ENCODE measurements around the gene DPM2. TPM values are rescaled to one million over a fixed set of nuclear protein-coding genes. Genes with fewer than 3 reads are reported as not detected.

Gene DPM2
- total and polyA plus RNA-seq, 2 of the 4 experiments (the other 2 are of a cell fraction), result 10.8 to 60.6 TPM

GRCh38 chr9:127955294-127956015 is 17.8 kb upstream of the DPM2 start:
- H4K5ac ChIP-seq (ENCODE audit: low read depth, low read length), result no peak overlapping the region
- no peaks in the 10 kb centered on the region; the same call in 1 of the 2 replicates for H3K9me3 ChIP-seq (ENCODE audit: control insufficient read depth, insufficient read depth, low read length)
- 100% methylated on average over 1 of the region's 12 CpGs; no CpG with 5 or more reads in 1 of the 2 experiments for WGBS, 2 experiments (ENCODE audit: extremely low coverage in 2 of 2, insufficient read length in 1 of 2)
- H2AK5ac ChIP-seq (ENCODE audit: low read depth, low read length), result peak overlapping the region; percentile 60; the same call in 1 of the 2 replicates
- ATAC-seq (ENCODE audit: low read depth), result peak; percentile 42
- no peak overlapping the region for H2BK120ac ChIP-seq (ENCODE audit: low read depth, low read length)
- peaks cover 7 to 63% of the 10 kb centered on the region in 2 experiments for H3K79me1 ChIP-seq (ENCODE audit: low read depth in 1 of 2, low read length in 2 of 2)
- no peak overlapping the region for H3K9ac ChIP-seq (ENCODE audit: low read depth, low read length)
- H4K91ac ChIP-seq (ENCODE audit: insufficient read depth, low read depth, low read length), result no peak overlapping the region
- POLR2A ChIA-PET (ENCODE audit: unreplicated experiment), result no interaction called here
- no peak overlapping the region for H3K18ac ChIP-seq (ENCODE audit: low read depth, low read length)
- TF ChIP-seq POLR2A (IDR thresholded peaks at IDR 0.05; ENCODE audit: low read depth, low read length), result no peak
- no peak for TF ChIP-seq RFX5 (IDR thresholded peaks at IDR 0.05; ENCODE audit: low read depth, low read length)
- TF ChIP-seq RCOR1 (IDR thresholded peaks at IDR 0.05; ENCODE audit: insufficient replicate concordance, low read length), result no peak
- TF ChIP-seq BHLHE40 (IDR thresholded peaks at IDR 0.05; ENCODE audit: low read depth, low read length), result no peak
- peak; percentile 55; the same call in 1 of the 2 replicates for TF ChIP-seq FOS (IDR thresholded peaks at IDR 0.05; ENCODE audit: low read depth, low read length)
- no peak for TF ChIP-seq MAFK (IDR thresholded peaks at IDR 0.05; ENCODE audit: low read depth, low read length)
- TF ChIP-seq MXI1 (IDR thresholded peaks at IDR 0.05; ENCODE audit: borderline replicate concordance, low read depth, low read length), result no peak
- DNase-seq, result peak; percentile 43
- peaks cover 1% of the 10 kb centered on the region; the same call in 1 of the 2 replicates for H3K36me3 ChIP-seq (ENCODE audit: control insufficient read depth, insufficient read depth, low read length)
- BruUV-seq (replicated peaks), result no TSS peak
- dilution Hi-C loops (cut with HindIII; ENCODE audit: low sequenced_read_pairs, unreplicated experiment), result no loop called here
- H3K4me1 ChIP-seq (ENCODE audit: control insufficient read depth, insufficient read depth, low read length), result peaks cover 4% of the 10 kb centered on the region
- peaks cover 9% of the 10 kb centered on the region for H3K9me1 ChIP-seq (ENCODE audit: insufficient read depth, low read length)
- H2AFZ ChIP-seq (replicated peaks; ENCODE audit: low read length, poor library complexity), result peak overlapping the region; percentile 72
- intact Hi-C loops (cut with micrococcal nuclease), result no loop called here
- H4K20me1 ChIP-seq (ENCODE audit: insufficient read depth, low read length), result peaks cover 28% of the 10 kb centered on the region
- no peak overlapping the region for H3K4ac ChIP-seq (ENCODE audit: low read depth, low read length)
- no peak overlapping the region for H3K4me2 ChIP-seq (ENCODE audit: low read depth, low read length)
- no peak overlapping the region for H2BK20ac ChIP-seq (ENCODE audit: low read depth, low read length)
- peak overlapping the region; percentile 72 for H2AK9ac ChIP-seq (replicated peaks; ENCODE audit: low read depth, low read length, poor library complexity)
- no peak overlapping the region for H4K8ac ChIP-seq (ENCODE audit: low read depth in 2 of 2, low read length in 2 of 2)
- CTCF ChIA-PET, result interaction anchor here (1.1 kb wide), 1 partner anchor 18 kb away, joined by 3 read pairs; the partner anchor contains the start of gene DPM2
- H3K27ac ChIP-seq (ENCODE audit: insufficient read depth, low read length), result no peak overlapping the region
- in situ Hi-C loops (cut with MboI; ENCODE audit: low sequenced_read_pairs), result loop anchor here (5.0 kb wide), 1 partner anchor 77 kb away; no protein-coding TSS in a partner anchor
- no peak overlapping the region; the same call in 1 of the 2 replicates for H3K23ac ChIP-seq (ENCODE audit: low read depth, low read length)
- no peak overlapping the region for H3K4me3 ChIP-seq (ENCODE audit: insufficient read depth, low read depth, low read length)
- no peak overlapping the region; the same call in 1 of the 2 replicates for H3K14ac ChIP-seq (replicated peaks; ENCODE audit: low read depth, low read length)
- no peak overlapping the region for H2BK15ac ChIP-seq (ENCODE audit: low read depth, low read length)
- H2BK5ac ChIP-seq (ENCODE audit: low read depth, low read length, poor library complexity, severe bottlenecking), result no peak overlapping the region
- no peaks in the 10 kb centered on the region for H3K27me3 ChIP-seq (ENCODE audit: control insufficient read depth, insufficient read depth, low read length)
- no peak overlapping the region for H3K56ac ChIP-seq (ENCODE audit: extremely low read depth, insufficient read depth, low read length)

Data from IMR-90 (cell line).